Measurements from ENCODE around the gene SRSF8.
A peak's percentile ranks its signal among the peaks of the same experiment; 100 is the strongest.

The SRSF8 gene

DNA sequence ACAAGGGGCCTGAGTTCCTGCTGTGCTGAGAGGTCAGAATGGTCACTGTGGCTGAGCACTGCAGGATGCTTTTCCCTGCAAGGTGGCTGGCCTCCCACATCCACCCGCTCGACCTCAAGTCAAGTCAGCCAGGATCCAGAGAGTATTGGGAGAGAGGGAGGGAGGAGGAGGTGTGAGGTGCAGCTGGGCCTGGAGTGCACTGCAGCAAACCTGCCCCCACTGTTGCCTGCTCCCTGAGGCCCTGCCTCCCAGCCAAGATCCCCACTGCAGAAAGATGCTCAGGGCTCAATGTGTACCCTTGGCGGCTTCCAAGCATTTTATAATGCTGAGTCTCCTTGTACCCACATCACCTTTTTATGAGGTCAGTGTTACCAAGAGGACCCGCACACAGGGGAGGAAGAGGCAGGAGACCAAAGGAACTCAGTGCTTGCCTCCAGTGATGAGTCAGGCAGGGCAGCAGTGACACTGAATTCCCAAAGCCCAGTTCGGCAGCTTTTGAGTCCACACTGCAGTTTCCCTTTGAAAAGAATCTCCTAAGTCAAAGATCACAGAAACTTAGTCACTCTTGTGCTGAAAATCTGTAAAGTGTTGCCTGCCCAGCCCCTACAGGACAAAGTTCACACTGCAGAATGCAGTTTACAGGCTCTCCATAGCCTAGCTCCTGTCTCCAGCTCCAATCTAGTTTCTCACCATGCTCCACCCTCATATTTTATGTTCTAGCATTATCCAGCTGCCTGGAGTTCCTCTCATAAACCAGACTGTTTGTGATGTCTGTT is 26.0 kb downstream of the SRSF8 start:
- Histone ChIP-seq H3K36me3 (ENCODE audit: insufficient read depth, low read length) (no peaks in the 10 kb centered on the region), H3K9me3 (ENCODE audit: insufficient read depth, low read length, severe bottlenecking) (no peaks in the 10 kb centered on the region), H3K9ac (ENCODE audit: low read depth, low read length) (no peak overlapping the region), H3K27me3 (ENCODE audit: insufficient read depth, low read length, poor library complexity) (no peaks in the 10 kb centered on the region), H3K4me2 (ENCODE audit: insufficient read depth, low read length) (no peak overlapping the region), H3K27ac (ENCODE audit: low read length) (no peak overlapping the region), H2AFZ (ENCODE audit: low read depth, low read length) (no peak overlapping the region), H4K20me1 (ENCODE audit: insufficient read depth, low read length) (no peaks in the 10 kb centered on the region), H3K4me3 (ENCODE audit: low read depth in 1 of 2, low read length in 2 of 2) (no peak overlapping the region), H3K4me1 (ENCODE audit: insufficient read depth, low read length) (peaks cover 25% of the 10 kb centered on the region), H3K79me2 (ENCODE audit: insufficient read depth, low read length) (no peaks in the 10 kb centered on the region)
- no peak for ATAC-seq (ENCODE audit: insufficient read depth, low read depth)
- TF ChIP-seq, protein P1, sequence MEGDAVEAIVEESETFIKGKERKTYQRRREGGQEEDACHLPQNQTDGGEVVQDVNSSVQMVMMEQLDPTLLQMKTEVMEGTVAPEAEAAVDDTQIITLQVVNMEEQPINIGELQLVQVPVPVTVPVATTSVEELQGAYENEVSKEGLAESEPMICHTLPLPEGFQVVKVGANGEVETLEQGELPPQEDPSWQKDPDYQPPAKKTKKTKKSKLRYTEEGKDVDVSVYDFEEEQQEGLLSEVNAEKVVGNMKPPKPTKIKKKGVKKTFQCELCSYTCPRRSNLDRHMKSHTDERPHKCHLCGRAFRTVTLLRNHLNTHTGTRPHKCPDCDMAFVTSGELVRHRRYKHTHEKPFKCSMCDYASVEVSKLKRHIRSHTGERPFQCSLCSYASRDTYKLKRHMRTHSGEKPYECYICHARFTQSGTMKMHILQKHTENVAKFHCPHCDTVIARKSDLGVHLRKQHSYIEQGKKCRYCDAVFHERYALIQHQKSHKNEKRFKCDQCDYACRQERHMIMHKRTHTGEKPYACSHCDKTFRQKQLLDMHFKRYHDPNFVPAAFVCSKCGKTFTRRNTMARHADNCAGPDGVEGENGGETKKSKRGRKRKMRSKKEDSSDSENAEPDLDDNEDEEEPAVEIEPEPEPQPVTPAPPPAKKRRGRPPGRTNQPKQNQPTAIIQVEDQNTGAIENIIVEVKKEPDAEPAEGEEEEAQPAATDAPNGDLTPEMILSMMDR (IDR thresholded peaks at IDR 0.05; ENCODE audit: borderline replicate concordance, extremely low read depth, low read length, poor library complexity, severe bottlenecking): peak; percentile 58
- TF ChIP-seq EZH2 (IDR thresholded peaks at IDR 0.05; ENCODE audit: borderline replicate concordance, low read depth, low read length, severe bottlenecking): no peak
- DNase-seq: no peak

- Histone ChIP-seq H3K79me2 (ENCODE audit: insufficient read depth, low read length) (no peaks in the 10 kb centered on the region), H3K4me3 (ENCODE audit: low read depth in 1 of 2, low read length in 2 of 2) (no peak overlapping the region), H3K4me1 (ENCODE audit: insufficient read depth, low read length) (peaks cover 25% of the 10 kb centered on the region), H3K4me2 (ENCODE audit: insufficient read depth, low read length) (no peak overlapping the region), H3K9me3 (ENCODE audit: insufficient read depth, low read length, severe bottlenecking) (no peaks in the 10 kb centered on the region), H4K20me1 (ENCODE audit: insufficient read depth, low read length) (no peaks in the 10 kb centered on the region), H3K27me3 (ENCODE audit: insufficient read depth, low read length, poor library complexity) (no peaks in the 10 kb centered on the region), H3K27ac (ENCODE audit: low read length) (no peak overlapping the region), H2AFZ (ENCODE audit: low read depth, low read length) (no peak overlapping the region), H3K36me3 (ENCODE audit: insufficient read depth, low read length) (no peaks in the 10 kb centered on the region), H3K9ac (ENCODE audit: low read depth, low read length) (no peak overlapping the region)
- TF ChIP-seq, protein P1 (IDR thresholded peaks at IDR 0.05; ENCODE audit: borderline replicate concordance, extremely low read depth, low read length, poor library complexity, severe bottlenecking): no peak
- no peak for TF ChIP-seq EZH2 (IDR thresholded peaks at IDR 0.05; ENCODE audit: borderline replicate concordance, low read depth, low read length, severe bottlenecking)
- ATAC-seq (ENCODE audit: insufficient read depth, low read depth): no peak
- no peak for DNase-seq
These were observed 26.8 kb downstream of the SRSF8 start for GRCh38 chr11:95093548-95093947.

DNA sequence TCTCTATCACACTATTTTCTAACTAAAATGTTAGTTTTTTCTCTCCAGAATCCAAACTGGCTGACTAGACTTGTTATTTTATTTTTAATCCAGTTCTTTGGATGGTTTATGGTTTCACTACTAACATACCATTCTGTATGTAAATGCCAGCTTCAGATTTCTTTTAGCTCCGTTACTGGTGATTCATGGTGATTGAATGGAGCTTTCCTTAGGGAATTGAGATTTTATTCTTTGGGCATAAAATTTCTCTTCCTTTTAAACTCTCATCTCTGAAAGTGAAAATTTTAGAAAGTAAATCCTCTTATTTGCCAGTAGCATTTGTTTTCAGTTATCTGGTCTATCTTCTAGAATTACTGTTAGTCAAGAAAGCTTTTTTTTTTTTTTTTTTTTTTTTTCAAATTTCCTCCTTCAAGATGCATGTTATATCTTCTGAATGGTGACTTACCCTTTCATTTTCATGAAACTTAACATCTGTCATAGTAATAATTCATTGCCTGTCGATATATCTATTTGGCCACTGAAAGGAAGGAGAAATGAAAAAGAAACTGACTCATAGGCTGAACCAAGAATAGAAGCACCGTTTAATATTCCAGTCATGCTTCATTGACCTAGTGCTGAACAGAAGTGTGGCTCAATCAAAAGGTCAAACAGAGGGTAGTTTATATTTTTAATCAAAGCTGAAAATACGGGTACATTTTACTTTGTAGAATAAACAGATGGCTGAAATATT is 29.3 kb downstream of the SRSF8 start:
- Histone ChIP-seq H3K9ac (ENCODE audit: low read depth, low read length) (no peak overlapping the region), H3K4me2 (ENCODE audit: insufficient read depth, low read length) (no peak overlapping the region)
- DNase-seq: no peak

More for the DNA sequence above, 29.3 kb downstream of the SRSF8 start:
- peak; percentile 13; the same call in 2 of the 3 replicates for ATAC-seq (ENCODE audit: insufficient read depth, low read depth)
- Histone ChIP-seq H2AFZ (ENCODE audit: low read depth, low read length) (no peak overlapping the region), H3K36me3 (ENCODE audit: insufficient read depth, low read length) (no peaks in the 10 kb centered on the region), H4K20me1 (ENCODE audit: insufficient read depth, low read length) (no peaks in the 10 kb centered on the region), H3K4me1 (ENCODE audit: insufficient read depth, low read length) (peaks cover 5% of the 10 kb centered on the region), H3K79me2 (ENCODE audit: insufficient read depth, low read length) (no peaks in the 10 kb centered on the region), H3K9me3 (ENCODE audit: insufficient read depth, low read length, severe bottlenecking) (no peaks in the 10 kb centered on the region), H3K4me3 (ENCODE audit: low read depth in 1 of 2, low read length in 2 of 2) (no peak overlapping the region), H3K27ac (ENCODE audit: low read length) (no peak overlapping the region), H3K27me3 (ENCODE audit: insufficient read depth, low read length, poor library complexity) (no peaks in the 10 kb centered on the region)
- TF ChIP-seq, protein P1 (IDR thresholded peaks at IDR 0.05; ENCODE audit: borderline replicate concordance, extremely low read depth, low read length, poor library complexity, severe bottlenecking): no peak
- no peak for TF ChIP-seq EZH2 (IDR thresholded peaks at IDR 0.05; ENCODE audit: borderline replicate concordance, low read depth, low read length, severe bottlenecking)

Data from DND-41 (cell line).